Measurements from ENCODE around the gene CBLL1.

The CBLL1 gene

DNA sequence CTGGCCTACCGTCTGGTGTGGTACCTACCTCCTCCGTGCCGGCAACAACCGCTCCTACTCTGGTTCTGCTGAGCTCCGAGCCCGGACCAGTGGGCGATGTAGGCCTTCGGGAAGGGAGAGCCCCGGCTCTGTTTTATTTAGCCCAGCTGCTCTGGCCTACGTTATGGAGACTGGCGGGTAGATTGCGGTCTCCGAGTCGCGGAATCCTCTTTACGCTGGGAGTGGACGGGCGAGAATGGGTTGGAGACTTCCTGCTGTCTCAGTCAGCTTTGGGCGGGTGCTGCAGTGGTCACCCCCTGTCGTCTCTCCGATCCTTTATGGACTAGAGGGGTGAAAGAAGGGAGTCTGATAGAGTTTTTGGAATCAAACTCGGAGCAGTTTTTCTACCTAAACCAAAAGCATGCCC, 406 bp downstream of the CBLL1 start:
- no peak for DNase-seq (ENCODE audit: low read depth)

- no peak for DNase-seq (ENCODE audit: low read depth)
These were observed 2.1 kb downstream of the CBLL1 start for GRCh38 chr7:107746006-107746405.

GRCh38 chr7:107751113-107751512, 7.2 kb downstream of the CBLL1 start:
- no peak for DNase-seq (ENCODE audit: low read depth)

- no peak for DNase-seq (ENCODE audit: low read depth)
These were observed 10.7 kb downstream of the CBLL1 start for GRCh38 chr7:107754642-107755041.

GRCh38 chr7:107758667-107759066, 14.7 kb downstream of the CBLL1 start:
- DNase-seq (ENCODE audit: low read depth) = no peak

DNA sequence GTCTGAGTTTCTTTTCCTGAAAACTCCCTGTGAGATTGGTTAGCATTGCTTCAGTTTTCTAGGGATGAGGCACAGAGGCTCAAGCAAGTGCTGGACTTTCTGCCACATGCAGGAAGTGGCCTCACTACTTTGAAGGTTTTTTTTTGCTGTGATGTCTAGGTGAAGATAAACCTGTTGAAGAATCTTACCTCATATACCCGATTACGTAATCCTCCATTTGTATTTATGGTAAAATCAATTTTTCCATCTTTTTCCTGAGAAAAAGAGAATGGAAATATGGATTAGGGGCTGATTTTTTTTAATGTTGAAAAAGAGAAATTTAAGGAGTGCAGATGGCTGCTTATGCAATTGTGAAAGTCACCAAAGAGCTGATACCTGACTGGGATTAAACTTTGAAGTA, 23.4 kb downstream of the CBLL1 start:
- no peak for DNase-seq (ENCODE audit: low read depth)

DNA sequence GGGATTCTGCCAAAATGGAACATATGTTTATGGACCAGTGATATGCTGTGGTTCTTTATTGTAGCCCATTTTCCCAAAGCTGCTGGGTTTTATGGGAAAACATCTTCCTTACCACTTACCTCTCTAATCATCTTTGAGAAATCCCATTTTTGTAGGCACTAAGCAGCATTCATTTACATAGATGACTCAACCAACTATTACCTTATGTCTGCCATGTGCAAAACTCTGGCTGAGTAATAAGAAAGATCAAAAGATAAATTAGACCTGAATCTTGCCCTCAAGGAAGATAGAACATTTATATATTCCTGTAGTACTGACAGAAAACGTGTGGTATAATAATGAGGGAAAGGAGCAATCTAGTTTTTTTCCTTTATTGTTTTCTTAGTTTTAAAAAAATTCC, 24.3 kb downstream of the CBLL1 start:
- DNase-seq (ENCODE audit: low read depth) = no peak

DNA sequence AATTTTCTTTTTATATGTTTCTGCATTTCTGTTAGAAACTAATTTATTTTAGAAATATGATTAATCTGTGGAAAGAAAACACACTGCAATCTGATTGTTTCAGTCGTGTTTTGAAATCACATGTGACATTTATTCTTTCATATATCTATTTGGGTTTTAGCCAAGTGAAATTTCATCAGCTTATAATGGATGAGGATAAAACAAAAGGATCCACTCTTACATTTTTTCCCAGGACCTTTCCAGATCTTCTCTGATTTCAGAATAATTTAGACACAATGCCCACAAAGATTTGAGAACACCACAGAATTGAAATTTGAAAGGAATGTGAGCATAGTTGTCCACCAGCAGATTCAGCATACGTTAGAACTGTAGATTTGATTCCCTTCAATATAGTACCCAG, 29.1 kb downstream of the CBLL1 start:
- no peak for DNase-seq (ENCODE audit: low read depth)

DNA sequence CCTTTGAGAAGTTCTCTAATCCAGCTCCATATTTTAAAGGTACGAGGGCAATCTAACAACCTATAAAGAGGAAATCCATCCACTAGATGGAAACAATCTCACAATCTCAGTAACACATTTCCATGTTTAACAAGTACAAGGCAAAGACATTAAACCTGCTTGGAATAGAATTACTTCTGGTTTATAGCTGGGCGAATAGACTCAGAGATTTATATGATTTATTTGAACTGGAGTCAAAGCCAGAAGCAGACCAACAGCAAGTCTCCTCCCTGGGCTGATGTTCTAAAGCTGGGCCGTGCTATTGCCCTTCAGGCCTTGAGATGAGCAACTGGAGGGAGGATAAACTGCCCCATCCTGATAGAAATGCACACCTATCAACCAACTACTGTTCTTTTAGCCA, 33.8 kb downstream of the CBLL1 start:
- DNase-seq (ENCODE audit: low read depth) = no peak

- no peak for DNase-seq (ENCODE audit: low read depth)
These were observed 34.3 kb downstream of the CBLL1 start for GRCh38 chr7:107778283-107778682.

GRCh38 chr7:107779647-107780099, 35.7 kb downstream of the CBLL1 start:
- DNase-seq (ENCODE audit: low read depth) = no peak

DNA sequence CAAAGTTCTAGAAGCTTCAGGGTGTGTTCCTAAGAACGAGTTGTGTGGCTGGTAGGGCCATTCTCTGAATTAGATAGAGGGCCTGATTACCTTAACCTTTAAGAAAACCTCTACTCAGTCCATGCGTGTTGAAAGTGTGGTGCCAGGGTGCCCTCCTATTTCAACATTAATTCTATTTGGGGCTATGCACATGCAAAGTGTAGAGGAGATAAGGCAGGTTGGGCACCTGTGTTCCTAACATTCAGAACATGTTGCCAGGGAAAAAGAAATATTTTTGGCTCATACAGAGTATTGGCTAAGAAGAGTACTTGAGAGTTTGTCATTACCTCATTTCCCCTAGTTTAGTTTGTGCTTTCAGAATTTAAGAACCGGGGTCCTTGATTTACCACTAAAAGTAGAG, 38.4 kb downstream of the CBLL1 start:
- no peak for DNase-seq (ENCODE audit: low read depth)

DNA sequence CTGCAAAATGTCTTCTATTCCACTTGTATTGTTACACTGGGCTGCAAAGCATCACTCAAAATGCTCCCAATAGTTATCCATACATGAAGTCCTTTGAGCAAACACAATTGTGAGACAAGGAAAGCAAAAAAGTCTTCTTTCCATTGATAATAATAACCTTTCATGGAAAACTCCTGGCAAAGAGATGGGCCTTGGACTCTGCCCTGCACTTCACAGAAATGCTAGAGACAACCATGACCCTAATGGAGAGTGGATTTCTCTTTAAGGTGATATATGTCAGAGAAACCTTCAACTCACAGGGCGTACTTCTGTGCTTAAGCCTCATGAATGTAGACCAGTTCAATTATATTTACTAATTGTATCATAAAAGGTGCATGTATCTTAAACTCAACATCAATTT, 39.7 kb downstream of the CBLL1 start:
- no peak for DNase-seq (ENCODE audit: low read depth)

DNA sequence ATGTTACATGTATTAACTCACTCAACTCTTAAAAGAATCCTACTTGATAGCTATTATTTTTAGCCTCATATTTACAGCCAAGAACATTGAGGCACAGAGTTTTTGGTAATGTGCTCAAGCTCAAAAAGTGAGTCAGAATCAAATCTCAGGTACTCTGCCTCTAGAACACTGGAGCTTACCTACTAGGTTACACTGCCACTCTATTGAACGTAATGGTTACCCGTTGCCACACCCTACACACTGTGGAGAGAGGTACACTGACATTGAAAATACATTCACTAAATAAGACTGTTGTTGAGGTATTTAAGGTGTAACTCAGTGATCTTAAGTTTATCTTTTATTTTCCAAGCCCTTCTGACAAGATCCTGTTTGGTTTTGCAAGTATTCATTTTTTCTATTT, 41.2 kb downstream of the CBLL1 start:
- DNase-seq (ENCODE audit: low read depth) = no peak

GRCh38 chr7:107785926-107786325, 42.0 kb downstream of the CBLL1 start:
- DNase-seq (ENCODE audit: low read depth) = no peak

GRCh38 chr7:107788216-107788615, 44.3 kb downstream of the CBLL1 start:
- DNase-seq (ENCODE audit: low read depth) = no peak

DNA sequence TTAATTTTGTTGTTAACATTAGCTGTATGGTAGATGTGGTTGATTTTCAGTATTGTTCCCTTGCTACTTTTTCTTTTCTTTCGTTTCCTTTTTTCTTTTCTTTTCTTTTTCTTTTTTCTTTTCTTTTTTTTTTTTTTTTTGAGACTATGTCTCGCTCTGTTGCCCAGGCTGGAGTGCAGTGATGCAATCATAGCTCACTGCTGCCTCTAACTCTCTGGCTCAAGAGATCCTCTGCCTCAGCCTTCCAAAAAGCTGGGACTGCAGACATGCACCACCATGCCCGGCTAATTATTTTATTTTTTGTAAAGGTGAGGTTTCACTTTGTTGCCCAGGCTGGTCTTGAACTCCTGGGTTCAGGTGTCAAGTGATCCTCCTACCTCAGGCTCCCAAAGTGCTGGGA, 44.7 kb downstream of the CBLL1 start:
- DNase-seq (ENCODE audit: low read depth) = no peak

DNA sequence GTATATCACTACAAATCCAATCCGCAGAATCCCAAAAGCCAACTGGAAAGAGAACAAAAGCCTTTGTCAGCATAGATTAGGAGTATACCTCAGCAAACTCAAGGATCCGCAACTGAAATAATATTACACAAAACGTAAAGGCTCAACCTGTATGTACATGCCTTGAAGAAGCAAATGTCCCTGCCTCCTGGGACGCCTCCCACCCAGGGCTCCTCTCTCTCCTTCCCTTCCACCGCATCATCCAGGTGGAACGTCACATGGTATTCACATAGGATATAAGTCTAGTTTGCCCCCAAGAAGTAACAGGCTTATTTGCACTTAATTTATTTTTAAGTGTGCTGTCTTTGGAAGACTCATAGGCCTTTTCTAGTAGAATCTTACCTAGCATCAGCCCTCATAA, 45.7 kb downstream of the CBLL1 start:
- DNase-seq (ENCODE audit: low read depth) = no peak

DNA sequence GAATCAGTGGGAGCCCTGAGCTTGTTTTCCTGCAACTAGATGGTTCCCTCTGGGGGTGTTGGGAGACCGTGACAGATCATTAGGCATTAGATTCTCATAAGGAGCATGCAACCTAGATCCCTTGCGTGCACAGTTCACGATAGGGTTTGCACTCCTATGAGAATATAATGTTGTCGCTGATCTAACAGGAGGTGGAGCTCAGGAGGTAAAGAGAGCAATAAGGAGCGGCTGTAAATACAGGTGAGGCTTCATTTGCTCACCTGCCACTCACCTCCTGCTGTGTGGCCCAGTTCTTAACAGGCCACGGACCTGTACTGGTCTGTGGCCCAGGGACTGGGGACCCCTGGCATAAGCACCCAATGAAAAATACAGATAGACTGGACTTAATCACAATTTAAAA, 48.4 kb downstream of the CBLL1 start:
- no peak for DNase-seq (ENCODE audit: low read depth)

DNA sequence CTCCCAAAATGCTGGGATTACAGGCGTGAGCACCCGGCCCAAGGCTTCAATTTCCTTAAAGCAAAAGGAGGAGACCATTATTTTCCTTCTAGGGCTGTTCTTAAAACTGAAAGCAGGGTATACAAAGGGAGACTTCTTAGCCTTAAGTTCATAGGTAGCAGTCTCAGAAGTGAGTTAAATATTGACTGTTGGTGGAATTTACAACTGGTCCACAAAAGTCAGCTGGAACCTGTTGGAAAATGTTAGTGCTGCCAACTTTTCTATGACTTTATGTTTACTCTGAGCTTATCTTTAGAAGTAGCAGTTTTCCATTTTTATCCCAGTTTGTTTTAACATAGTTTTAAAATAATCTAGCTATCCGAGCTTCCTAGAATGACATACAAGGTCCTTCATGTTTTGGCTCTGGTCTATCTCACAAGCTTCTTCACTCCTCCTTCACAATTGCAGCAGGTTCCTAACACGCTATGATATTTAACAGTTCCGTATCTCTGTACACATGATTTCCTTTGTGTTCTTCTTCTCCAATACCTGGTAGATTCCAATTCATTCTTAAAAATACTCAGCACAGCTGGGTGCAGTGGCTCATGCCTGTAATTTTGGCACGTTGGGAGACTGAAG, 55.8 kb downstream of the CBLL1 start:
- no peak for DNase-seq (ENCODE audit: low read depth)

DNA sequence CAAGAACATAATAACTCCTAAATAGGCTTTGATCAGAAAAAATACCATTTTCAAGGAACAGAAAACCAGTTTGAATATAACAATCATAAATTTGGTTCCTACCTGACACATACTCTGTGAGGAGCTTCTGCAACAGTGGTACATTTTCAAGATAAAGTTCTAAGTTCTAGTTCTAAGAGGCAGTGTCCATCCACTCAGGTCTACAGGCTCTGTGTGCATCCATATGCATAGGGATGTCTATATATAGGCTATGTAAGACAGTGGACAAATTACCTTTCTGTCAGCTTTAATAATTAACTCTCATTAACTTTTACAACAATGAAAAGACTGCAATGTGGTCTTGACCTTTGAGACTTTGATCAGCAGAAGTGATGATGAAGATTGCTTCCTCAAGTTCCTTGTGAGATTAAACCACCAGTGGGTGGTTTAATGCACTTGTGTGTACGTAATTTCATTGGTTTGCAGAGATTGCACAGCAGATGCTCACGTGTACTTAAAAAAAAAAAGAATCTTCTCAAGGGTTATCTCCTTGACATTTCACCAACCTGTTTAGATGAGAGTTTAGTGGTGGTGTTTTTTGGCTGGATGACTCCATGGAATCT, 59.2 kb downstream of the CBLL1 start, which contains the start of gene SLC26A3:
TSS of gene SLC26A3 (minus strand) at position 215 of the 602 bp plus-strand sequence. CDS start 8,714 bp downstream, outside the sequence.
- DNase-seq (ENCODE audit: low read depth) = no peak

DNA sequence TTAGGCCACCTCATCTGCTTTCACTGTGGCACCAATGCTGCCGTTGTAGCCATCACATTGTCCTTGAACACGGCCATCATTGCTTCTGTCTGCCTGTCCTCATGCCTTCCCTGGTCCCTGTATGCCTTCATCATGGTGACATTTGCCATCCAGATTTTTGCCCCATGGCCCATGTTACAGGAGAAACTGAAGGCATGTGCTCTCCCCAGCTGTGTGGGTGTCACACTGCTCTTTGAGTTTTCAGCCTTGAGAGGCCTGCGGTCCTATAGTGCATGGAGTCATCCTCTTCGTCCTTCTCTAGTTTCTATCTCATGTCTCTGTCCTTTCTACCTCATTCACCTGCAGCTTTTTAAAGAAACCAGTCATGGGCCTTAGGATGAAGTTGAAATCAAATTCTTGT, 65.2 kb downstream of the CBLL1 start:
- no peak for DNase-seq (ENCODE audit: low read depth)

DNA sequence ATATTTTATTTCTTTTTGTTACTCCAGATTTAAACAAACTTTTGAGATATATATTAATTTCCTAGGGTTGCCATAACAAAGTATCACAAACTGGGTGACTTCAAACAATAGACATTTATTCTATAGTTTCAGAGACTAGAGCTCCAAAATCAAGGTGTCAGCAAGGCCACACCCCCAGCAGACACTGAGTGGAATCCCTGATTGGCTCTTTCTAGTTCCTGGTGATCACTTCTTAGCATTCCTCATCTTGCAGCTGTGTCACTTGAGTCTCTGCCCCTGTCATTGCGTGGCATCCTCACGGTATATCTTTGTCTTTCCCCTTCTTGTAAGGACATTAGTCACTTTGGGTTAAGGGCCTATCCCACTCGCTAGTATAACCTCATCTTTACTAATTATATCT, 66.7 kb downstream of the CBLL1 start:
- no peak for DNase-seq (ENCODE audit: low read depth)

All from GM04503 (cell line).